Parathyroid adenoma (tissue), 2 donors: ENCODE measurements around the gene CPSF3.

ENCODE experiments used
- H2AFZ ChIP-seq: fragments of 300-600 bp; sonication (generic); one replicate; pipeline ENCODE4 v1.7.0; 2017; ENCODE audit warnings: antibody characterized with exemption, mild to moderate bottlenecking
- H3K27ac ChIP-seq: fragments of 300-600 bp; sonication (generic); one replicate; pipeline ENCODE4 v1.7.0; 2017
- H3K27me3 ChIP-seq: fragments of 300-600 bp; sonication (generic); one replicate; pipeline ENCODE4 v1.7.0; 2017; ENCODE audit warnings: low read length; ENCODE audit not compliant: control insufficient read depth, insufficient read depth
- H3K36me3 ChIP-seq: fragments of 300-600 bp; sonication (generic); one replicate; pipeline ENCODE4 v1.7.0; 2017; ENCODE audit warnings: low read length; ENCODE audit not compliant: control insufficient read depth, insufficient read depth
- H3K4me1 ChIP-seq: fragments of 300-600 bp; sonication (generic); one replicate; pipeline ENCODE4 v1.7.0; 2017; ENCODE audit warnings: control low read depth
- H3K4me2 ChIP-seq: fragments of 300-600 bp; sonication (generic); one replicate; pipeline ENCODE4 v1.7.0; 2017; ENCODE audit warnings: low read length
- H3K4me3 ChIP-seq: fragments of 300-600 bp; sonication (generic); one replicate; pipeline ENCODE4 v1.7.0; 2017; ENCODE audit warnings: low read depth, low read length
- H3K79me2 ChIP-seq: fragments of 300-600 bp; sonication (generic); one replicate; pipeline ENCODE4 v1.7.0; 2017; ENCODE audit warnings: control low read depth
- H3K9ac ChIP-seq: fragments of 300-600 bp; sonication (generic); one replicate; pipeline ENCODE4 v1.7.0; 2017; ENCODE audit warnings: mild to moderate bottlenecking
- H3K9me3 ChIP-seq: fragments of 300-600 bp; sonication (generic); one replicate; pipeline ENCODE4 v1.7.0; 2017; ENCODE audit warnings: low read length; ENCODE audit not compliant: control insufficient read depth
- TF ChIP-seq, protein P1 (sequence below): fragments of 300-600 bp; sonication (generic); IDR thresholded peaks from one replicate; pipeline ENCODE4 v1.7.0; 2017; ENCODE audit warnings: antibody characterized with exemption, mild to moderate bottlenecking
- donor health status: primary hyperparathyroidism.

Gene CPSF3

DNA sequence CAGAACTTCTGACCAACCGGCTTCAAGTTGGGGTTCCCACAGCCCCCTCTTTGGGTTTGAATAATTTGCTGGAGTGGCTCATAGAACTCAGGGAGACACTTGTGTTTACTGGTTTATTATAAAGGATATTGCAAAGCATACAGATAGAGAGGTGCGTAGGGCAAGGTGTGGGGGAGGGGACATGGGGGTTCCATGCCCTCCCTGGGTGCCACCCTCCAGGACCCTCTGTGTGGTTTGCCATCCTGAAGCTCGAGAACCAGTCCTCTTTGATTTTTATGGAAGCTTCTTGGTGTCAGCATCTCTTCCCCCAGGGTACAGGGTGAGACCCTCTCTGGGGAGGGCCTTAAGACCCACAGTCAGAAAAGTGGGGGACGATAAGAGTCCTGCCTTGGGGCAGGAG, 38.9 kb upstream of the CPSF3 start:
- H3K9me3 ChIP-seq, result no peaks in the 10 kb centered on the region
- H3K4me1 ChIP-seq, result no peaks in the 10 kb centered on the region
- no peak overlapping the region for H2AFZ ChIP-seq
- H3K27me3 ChIP-seq, result no peaks in the 10 kb centered on the region
- TF ChIP-seq, protein P1, sequence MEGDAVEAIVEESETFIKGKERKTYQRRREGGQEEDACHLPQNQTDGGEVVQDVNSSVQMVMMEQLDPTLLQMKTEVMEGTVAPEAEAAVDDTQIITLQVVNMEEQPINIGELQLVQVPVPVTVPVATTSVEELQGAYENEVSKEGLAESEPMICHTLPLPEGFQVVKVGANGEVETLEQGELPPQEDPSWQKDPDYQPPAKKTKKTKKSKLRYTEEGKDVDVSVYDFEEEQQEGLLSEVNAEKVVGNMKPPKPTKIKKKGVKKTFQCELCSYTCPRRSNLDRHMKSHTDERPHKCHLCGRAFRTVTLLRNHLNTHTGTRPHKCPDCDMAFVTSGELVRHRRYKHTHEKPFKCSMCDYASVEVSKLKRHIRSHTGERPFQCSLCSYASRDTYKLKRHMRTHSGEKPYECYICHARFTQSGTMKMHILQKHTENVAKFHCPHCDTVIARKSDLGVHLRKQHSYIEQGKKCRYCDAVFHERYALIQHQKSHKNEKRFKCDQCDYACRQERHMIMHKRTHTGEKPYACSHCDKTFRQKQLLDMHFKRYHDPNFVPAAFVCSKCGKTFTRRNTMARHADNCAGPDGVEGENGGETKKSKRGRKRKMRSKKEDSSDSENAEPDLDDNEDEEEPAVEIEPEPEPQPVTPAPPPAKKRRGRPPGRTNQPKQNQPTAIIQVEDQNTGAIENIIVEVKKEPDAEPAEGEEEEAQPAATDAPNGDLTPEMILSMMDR, result no peak
- no peak overlapping the region for H3K9ac ChIP-seq
- H3K36me3 ChIP-seq, result no peaks in the 10 kb centered on the region
- no peak overlapping the region for H3K4me2 ChIP-seq
- no peak overlapping the region for H3K4me3 ChIP-seq
- no peak overlapping the region for H3K27ac ChIP-seq
- H3K79me2 ChIP-seq, result no peaks in the 10 kb centered on the region

DNA sequence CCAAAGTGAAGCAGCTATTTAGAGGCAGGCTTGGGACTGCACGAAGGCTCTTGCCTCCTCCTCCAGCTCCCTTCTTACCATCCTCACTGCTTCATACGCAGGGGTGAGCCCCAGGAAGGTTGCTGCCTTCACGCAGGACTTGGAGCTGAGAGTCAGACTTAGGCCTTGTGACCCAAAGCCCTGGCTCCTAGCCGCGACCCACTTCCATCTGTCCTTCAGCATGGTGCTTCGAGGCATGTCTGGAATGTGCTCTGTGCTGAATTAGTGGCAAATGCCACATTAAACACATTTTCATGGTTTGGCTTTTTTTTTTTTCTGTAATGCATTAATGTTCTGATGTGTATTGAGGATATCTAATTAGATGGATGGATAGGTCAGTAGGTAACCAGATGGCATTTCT, 37.6 kb upstream of the CPSF3 start:
- no peak overlapping the region for H3K4me2 ChIP-seq
- no peak overlapping the region for H3K9ac ChIP-seq
- H3K79me2 ChIP-seq, result no peaks in the 10 kb centered on the region
- H3K36me3 ChIP-seq, result no peaks in the 10 kb centered on the region
- TF ChIP-seq, protein P1, result no peak
- no peaks in the 10 kb centered on the region for H3K4me1 ChIP-seq
- no peak overlapping the region for H2AFZ ChIP-seq
- no peaks in the 10 kb centered on the region for H3K27me3 ChIP-seq
- no peak overlapping the region for H3K4me3 ChIP-seq
- no peaks in the 10 kb centered on the region for H3K9me3 ChIP-seq
- H3K27ac ChIP-seq, result no peak overlapping the region

DNA sequence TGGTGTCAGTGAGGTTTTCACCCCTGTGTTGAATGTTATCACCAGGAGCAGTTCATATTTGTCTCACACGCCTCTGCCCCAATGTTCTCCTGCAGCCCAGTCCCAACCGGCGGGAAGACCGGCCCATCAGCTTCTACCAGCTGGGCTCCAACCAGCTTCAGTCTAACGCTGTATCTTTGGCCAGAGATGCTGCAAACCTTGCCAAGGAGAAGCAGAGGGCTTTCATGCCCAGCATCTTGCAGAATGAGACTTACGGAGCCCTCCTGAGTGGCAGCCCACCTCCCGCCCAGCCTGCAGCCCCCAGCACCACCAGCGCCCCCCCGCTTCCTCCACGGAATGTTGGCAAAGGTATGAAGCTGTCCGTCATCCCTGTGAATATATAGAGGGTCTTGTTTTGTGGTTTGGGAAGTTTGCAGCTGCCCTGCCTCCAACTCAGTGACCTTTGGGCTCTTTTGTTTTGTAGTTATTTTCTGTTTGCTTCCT, 35.2 kb upstream of the CPSF3 start:
- no peaks in the 10 kb centered on the region for H3K27me3 ChIP-seq
- no peaks in the 10 kb centered on the region for H3K36me3 ChIP-seq
- no peaks in the 10 kb centered on the region for H3K4me1 ChIP-seq
- H3K27ac ChIP-seq, result no peak overlapping the region
- no peak overlapping the region for H3K9ac ChIP-seq
- H3K4me2 ChIP-seq, result no peak overlapping the region
- H3K4me3 ChIP-seq, result no peak overlapping the region
- TF ChIP-seq, protein P1, result no peak
- H3K9me3 ChIP-seq, result no peaks in the 10 kb centered on the region
- H2AFZ ChIP-seq, result no peak overlapping the region
- no peaks in the 10 kb centered on the region for H3K79me2 ChIP-seq

DNA sequence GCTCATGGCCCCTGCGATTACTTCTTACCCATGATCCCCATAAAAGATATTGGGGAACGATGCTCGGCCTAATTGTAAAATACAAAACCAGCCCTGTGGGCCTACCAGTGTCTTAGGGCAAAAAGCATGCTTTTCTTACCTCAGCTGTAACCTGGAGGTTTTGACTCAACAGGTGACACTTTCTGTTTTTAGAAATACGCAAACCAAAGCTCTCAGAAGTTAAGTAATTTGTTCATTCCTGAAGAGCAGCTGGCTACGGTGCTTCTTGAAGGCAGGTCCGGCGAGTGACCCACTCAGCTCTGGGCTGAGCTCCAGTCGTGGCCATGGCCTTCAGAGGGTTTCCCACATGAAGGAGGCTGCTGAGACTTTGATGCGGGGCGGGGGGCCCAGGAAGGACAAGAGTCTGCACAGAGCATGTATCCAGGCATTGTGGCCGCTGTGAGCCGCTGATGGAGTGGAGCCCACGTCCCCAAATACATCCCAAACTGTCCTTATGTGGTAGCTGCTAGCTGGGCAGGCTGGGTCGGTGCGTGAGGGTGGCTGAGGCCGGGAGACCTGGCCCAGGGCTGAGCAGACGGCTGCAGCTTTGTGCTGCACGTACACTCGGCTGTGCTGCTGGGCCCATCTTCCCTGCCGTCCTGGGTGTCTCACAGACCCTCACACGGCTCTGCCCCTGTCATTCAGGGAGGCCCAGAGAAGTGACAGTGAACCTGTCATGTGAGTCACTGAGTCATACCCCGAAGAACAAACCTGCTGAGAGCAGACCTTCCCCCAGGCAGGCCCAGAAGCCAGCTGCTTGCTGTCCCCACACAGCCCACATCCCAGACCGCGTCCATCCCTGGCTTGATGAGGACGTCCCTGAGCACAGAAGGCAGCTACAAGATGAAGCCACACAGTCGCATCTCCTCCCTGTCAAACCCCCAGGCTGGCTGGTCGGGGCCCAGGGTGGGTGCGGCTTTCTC, 34.2 kb upstream of the CPSF3 start:
- TF ChIP-seq, protein P1, result no peak
- Histone ChIP-seq H3K9ac (no peak overlapping the region), H3K36me3 (no peaks in the 10 kb centered on the region), H3K79me2 (no peaks in the 10 kb centered on the region), H3K4me2 (no peak overlapping the region), H3K27me3 (no peaks in the 10 kb centered on the region), H3K9me3 (no peaks in the 10 kb centered on the region), H2AFZ (no peak overlapping the region), H3K27ac (no peak overlapping the region), H3K4me3 (no peak overlapping the region), H3K4me1 (no peaks in the 10 kb centered on the region)
